Testis (tissue), 5 donors: ENCODE measurements around the gene PAN3. TPM values are rescaled to one million over a fixed set of nuclear protein-coding genes. Genes with fewer than 3 reads are reported as not detected.

Source experiments
- DNase-seq: peaks from one replicate; pipeline ENCODE4 v3.0.0-alpha.2; 2019
- H3K27ac ChIP-seq, 2 donors: fragments of 200-600 bp; sonication (generic); one replicate each; pipeline ENCODE4 v1.5.1; 2019
- H3K27me3 ChIP-seq: fragments of 200-600 bp; sonication (generic); one replicate; pipeline ENCODE4 v1.5.1; 2019
- H3K36me3 ChIP-seq: fragments of 200-600 bp; sonication (generic); one replicate; pipeline ENCODE4 v1.5.1; 2017; ENCODE audit warnings: low read depth; ENCODE audit errors: missing control alignments
- H3K4me1 ChIP-seq: fragments of 200-600 bp; sonication (generic); one replicate; pipeline ENCODE4 v1.5.1; 2019
- H3K4me3 ChIP-seq, 2 donors: fragments of 200-600 bp; sonication (generic); one replicate each; pipeline ENCODE4 v1.5.1; 2017 to 2019
- H3K9me3 ChIP-seq: fragments of 200-600 bp; sonication (generic); one replicate; pipeline ENCODE4 v1.5.1; 2017
- CTCF ChIP-seq, 3 experiments: fragments of 450-650 bp in 2 of 3; fragments of 200-600 bp in 1 of 3; sonication (generic) in 1 of 3; IDR thresholded peaks; one replicate each; pipeline ENCODE4 v1.5.1; 2016 to 2019; ENCODE audit warnings: antibody characterized with exemption in 3 of 3, mild to moderate bottlenecking in 2 of 3, moderate library complexity in 1 of 3
- POLR2A ChIP-seq: fragments of 450-650 bp; IDR thresholded peaks from one replicate; pipeline ENCODE4 v1.6.1; 2017; ENCODE audit warnings: antibody characterized with exemption, mild to moderate bottlenecking, moderate library complexity
- WGBS, 2 donors: methylation state at CpG; one replicate each; pipeline ENCODE4 v1.1.5; 2018; 5-methylcytosine and 5-hydroxymethylcytosine counted together
- intact Hi-C: fragments of 100-400 bp; cut with DNase I; formaldehyde crosslinking; loops from one replicate; pipeline ENCODE4 v1.15.1; 2023; ENCODE audit warnings: low total_unique reads
- long read RNA-seq, 2 donors: transcript quantifications; one replicate each; lab custom pipeline, GENCODE V29; 2026
- polyA plus RNA-seq: library from polyadenylated mRNA; stranded (reverse); fragments of 350-450 nt; fragmentation: Illumina TruSeq; extraction: RNeasy Lipid Tissue Mini Kit (QIAGEN cat#74804); gene quantifications from one replicate; pipeline ENCODE4 v1.2.3, GENCODE V29; 2014; ENCODE audit warnings: low read depth, low replicate concordance; ENCODE audit not compliant: insufficient read depth
- total RNA-seq, 2 donors: library from RNA; depleted of rRNA; stranded (reverse); fragments of >200 nt; gene quantifications; one replicate each; pipeline ENCODE4 v1.2.3, GENCODE V29; 2016

Gene PAN3
- total RNA-seq, result 10 to 100 TPM; 74.8 to 76.2 TPM
- polyA plus RNA-seq, result 30.2 TPM
- long read RNA-seq, donor 1, full-length matches to known transcripts, result 3 of 73 reads
- long read RNA-seq, donor 1, partial matches to known transcripts, result 70 of 73 reads
- long read RNA-seq, donor 1, other reads (novel, unspliced or antisense), result 0 of 73 reads
- long read RNA-seq, donor 2, result 0 reads

- TF ChIP-seq CTCF (IDR thresholded peaks at IDR 0.05), result no peak
- intact Hi-C loops, result no loop called here
- Histone ChIP-seq H3K4me3 (peak within 1 kb of the TSS; percentile 95 to 100), H3K4me1 (peaks cover 22% of the 10 kb centered on the region), H3K27ac (peak within 1 kb of the TSS; percentile 99 to 100), H3K9me3 (no peaks in the 10 kb centered on the region), H3K36me3 (no peaks in the 10 kb centered on the region), H3K27me3 (no peaks in the 10 kb centered on the region)
- DNase-seq, result peak; percentile 91
- WGBS, 2 donors, result 0% methylated on average over 51 to 84 of the region's 84 CpGs
Observed at GRCh38 chr13:28138012-28138755, at the start of gene PAN3. Gene PAN3 (plus strand): TSS chr13:28138545. CDS start chr13:28138658, 113 bp downstream.

DNA sequence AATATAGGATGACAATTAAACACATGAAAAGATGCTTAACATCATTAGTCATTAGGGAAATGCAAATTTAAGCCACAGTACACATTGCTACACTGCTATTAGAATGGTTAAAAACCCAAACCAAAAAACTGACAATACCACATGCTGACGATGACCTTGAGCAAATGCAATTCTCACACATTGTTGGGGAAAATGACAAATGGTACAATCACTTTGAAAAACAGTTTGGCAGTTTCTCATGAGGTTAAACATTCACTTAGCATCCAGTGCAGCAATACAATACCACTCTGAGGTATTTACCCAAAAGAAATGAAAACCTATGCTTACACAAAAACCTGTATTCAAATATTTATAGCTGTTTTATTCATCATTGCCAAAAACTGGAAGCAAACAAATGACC is 49.3 kb upstream of the PAN3 start:
- WGBS, 2 donors, result 66 to 70% methylated on average over 1 of the region's 1 CpG
- H3K9me3 ChIP-seq, result no peaks in the 10 kb centered on the region
- H3K36me3 ChIP-seq, result no peaks in the 10 kb centered on the region
- no peaks in the 10 kb centered on the region for H3K4me1 ChIP-seq
- H3K27me3 ChIP-seq, result no peaks in the 10 kb centered on the region
- intact Hi-C loops, result no loop called here
- H3K4me3 ChIP-seq, result no peak overlapping the region
- DNase-seq, result no peak
- TF ChIP-seq POLR2A (no peak), CTCF (IDR thresholded peaks at IDR 0.05) (no peak)
- H3K27ac ChIP-seq, result no peak overlapping the region

GRCh38 chr13:28092431-28092830 is 45.9 kb upstream of the PAN3 start:
- H3K4me3 ChIP-seq, result no peak overlapping the region
- H3K4me1 ChIP-seq, result no peaks in the 10 kb centered on the region
- no peaks in the 10 kb centered on the region for H3K9me3 ChIP-seq
- H3K27me3 ChIP-seq, result no peaks in the 10 kb centered on the region
- 58 to 68% methylated on average over 2 of the region's 2 CpGs for WGBS, 2 donors
- H3K36me3 ChIP-seq, result no peaks in the 10 kb centered on the region
- TF ChIP-seq CTCF (IDR thresholded peaks at IDR 0.05) (no peak), POLR2A (no peak)
- no peak for DNase-seq
- intact Hi-C loops, result no loop called here
- H3K27ac ChIP-seq, result no peak overlapping the region

DNA sequence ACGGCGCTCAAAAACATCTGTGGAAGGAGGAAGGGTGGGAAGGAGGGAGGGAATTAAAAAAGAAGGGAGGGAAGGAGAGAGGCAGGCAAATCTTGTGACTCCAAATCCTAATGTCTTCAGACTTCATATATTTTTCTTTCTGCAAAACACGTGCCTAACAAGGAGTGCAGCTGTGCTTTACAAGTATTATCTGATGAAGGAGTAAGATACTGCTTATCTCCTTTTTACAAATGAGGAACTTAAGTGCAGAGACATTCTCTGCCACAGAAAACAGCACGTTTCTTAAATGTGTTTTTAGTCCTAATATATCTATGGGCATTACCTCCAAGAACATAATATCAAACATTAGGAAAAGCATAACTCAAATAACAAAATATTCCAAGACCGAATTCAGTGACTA is 44.5 kb upstream of the PAN3 start:
- no peak for DNase-seq
- H3K4me1 ChIP-seq, result no peaks in the 10 kb centered on the region
- H3K4me3 ChIP-seq, result no peak overlapping the region
- no peaks in the 10 kb centered on the region for H3K27me3 ChIP-seq
- TF ChIP-seq CTCF (IDR thresholded peaks at IDR 0.05) (no peak), POLR2A (no peak)
- 39 to 52% methylated on average over 5 of the region's 5 CpGs for whole genome bisulfite sequencing, 2 donors
- H3K9me3 ChIP-seq, result no peaks in the 10 kb centered on the region
- H3K27ac ChIP-seq, result no peak overlapping the region
- no peaks in the 10 kb centered on the region for H3K36me3 ChIP-seq
- intact Hi-C loops, result no loop called here
